Gastroesophageal sphincter (tissue), 3 donors: ENCODE data around the gene ANKRD52.

Experiments
- POLR2AphosphoS5 ChIP-seq: sonication (generic); formaldehyde crosslinking; IDR thresholded peaks from one replicate; pipeline ENCODE4 v1.6.1; 2017; ENCODE audit warnings: antibody characterized with exemption
- TF ChIP-seq, protein P1 (sequence below), 4 experiments: fragments of 200-600 bp in 2 of 4; fragments of 450-650 bp in 2 of 4; sonication (generic) in 1 of 4; IDR thresholded peaks; one replicate each; pipeline ENCODE4 v1.5.1; 2017 to 2019; ENCODE audit warnings: antibody characterized with exemption in 4 of 4, mild to moderate bottlenecking in 2 of 4, moderate library complexity in 2 of 4

DNA sequence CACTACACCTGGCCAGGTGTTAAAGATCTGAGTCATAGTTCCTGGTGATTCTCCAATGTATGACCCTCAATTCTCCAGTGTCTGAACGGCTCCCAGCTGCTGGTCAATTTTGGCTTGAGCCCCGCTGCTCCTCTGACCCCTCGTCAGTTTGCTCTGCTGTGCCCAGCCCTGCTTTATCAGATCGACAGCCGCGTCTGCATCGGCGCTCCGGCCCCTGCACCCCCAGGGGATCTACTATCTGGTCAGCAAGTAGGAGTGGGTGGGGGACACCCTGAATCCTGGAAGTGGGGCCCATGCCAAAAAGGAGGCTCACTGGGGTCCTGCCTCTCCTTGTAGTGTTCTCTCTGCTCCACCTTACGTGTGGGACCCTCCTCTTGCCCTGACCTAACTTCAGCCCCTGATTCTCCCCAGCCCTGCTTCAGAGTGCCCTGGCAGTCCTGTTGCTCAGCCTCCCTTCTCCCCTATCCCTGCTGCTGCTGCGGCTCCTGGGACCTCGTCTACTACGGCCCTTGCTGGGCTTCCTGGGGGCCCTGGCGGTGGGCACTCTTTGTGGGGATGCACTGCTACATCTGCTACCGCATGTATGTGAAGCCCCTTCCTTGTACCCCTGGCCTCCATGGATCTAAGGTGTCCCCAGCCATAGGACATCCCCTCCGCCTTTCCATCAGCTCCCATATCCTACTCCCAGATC is 23.3 kb downstream of the ANKRD52 start:
- TF ChIP-seq, protein P1, sequence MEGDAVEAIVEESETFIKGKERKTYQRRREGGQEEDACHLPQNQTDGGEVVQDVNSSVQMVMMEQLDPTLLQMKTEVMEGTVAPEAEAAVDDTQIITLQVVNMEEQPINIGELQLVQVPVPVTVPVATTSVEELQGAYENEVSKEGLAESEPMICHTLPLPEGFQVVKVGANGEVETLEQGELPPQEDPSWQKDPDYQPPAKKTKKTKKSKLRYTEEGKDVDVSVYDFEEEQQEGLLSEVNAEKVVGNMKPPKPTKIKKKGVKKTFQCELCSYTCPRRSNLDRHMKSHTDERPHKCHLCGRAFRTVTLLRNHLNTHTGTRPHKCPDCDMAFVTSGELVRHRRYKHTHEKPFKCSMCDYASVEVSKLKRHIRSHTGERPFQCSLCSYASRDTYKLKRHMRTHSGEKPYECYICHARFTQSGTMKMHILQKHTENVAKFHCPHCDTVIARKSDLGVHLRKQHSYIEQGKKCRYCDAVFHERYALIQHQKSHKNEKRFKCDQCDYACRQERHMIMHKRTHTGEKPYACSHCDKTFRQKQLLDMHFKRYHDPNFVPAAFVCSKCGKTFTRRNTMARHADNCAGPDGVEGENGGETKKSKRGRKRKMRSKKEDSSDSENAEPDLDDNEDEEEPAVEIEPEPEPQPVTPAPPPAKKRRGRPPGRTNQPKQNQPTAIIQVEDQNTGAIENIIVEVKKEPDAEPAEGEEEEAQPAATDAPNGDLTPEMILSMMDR (IDR thresholded peaks at IDR 0.05): no peak
- TF ChIP-seq POLR2AphosphoS5: no peak
